Stimulated activated CD8-positive, alpha-beta memory T cell treated with anti-CD3 and anti-CD28 coated beads, Interleukin-12 subunit alpha, Interleukin-12 subunit beta, amount 100 ng/mL, for 24 hours (primary cell): ENCODE measurements around the gene PPP1R1C.
"Not testable (repeated sequence)": the region's sequence is repeated elsewhere in the genome, so short reads cannot be mapped to it uniquely, and the experiment has no call there.

Experiments
- DNase-seq: peaks from one replicate; pipeline ENCODE4 v3.0.0-alpha.2; 2020; ENCODE audit errors: extremely low read depth

Gene PPP1R1C

GRCh38 chr2:182015334-182016109 lies 29.9 kb downstream of the PPP1R1C start:
- DNase-seq: no peak

GRCh38 chr2:182018218-182018617 lies 32.6 kb downstream of the PPP1R1C start:
- DNase-seq: no peak

- DNase-seq: no peak
Measured at GRCh38 chr2:182019731-182020130, 34.1 kb downstream of the PPP1R1C start.

GRCh38 chr2:182020286-182021070 lies 34.8 kb downstream of the PPP1R1C start:
- no peak for DNase-seq

GRCh38 chr2:182023235-182023634 lies 37.6 kb downstream of the PPP1R1C start:
- no peak for DNase-seq

- not testable (repeated sequence) for DNase-seq
Measured at GRCh38 chr2:182030875-182031274, 45.2 kb downstream of the PPP1R1C start.

GRCh38 chr2:182031956-182032355 lies 46.3 kb downstream of the PPP1R1C start:
- DNase-seq: no peak

- no peak for DNase-seq
Measured at GRCh38 chr2:182033449-182033848, 47.8 kb downstream of the PPP1R1C start.

GRCh38 chr2:182038576-182038975 lies 52.9 kb downstream of the PPP1R1C start:
- no peak for DNase-seq

- no peak for DNase-seq
Measured at GRCh38 chr2:182043021-182043420, 57.4 kb downstream of the PPP1R1C start.

GRCh38 chr2:182043861-182044260 lies 58.2 kb downstream of the PPP1R1C start:
- no peak for DNase-seq

- DNase-seq: no peak
Measured at GRCh38 chr2:182047544-182047943, 61.9 kb downstream of the PPP1R1C start.

- DNase-seq: no peak
Measured at GRCh38 chr2:182048088-182048487, 62.4 kb downstream of the PPP1R1C start.

- DNase-seq: no peak
Measured at GRCh38 chr2:182048621-182049020, 63.0 kb downstream of the PPP1R1C start.

- no peak for DNase-seq
Measured at GRCh38 chr2:182049372-182050148, 63.9 kb downstream of the PPP1R1C start.

- DNase-seq: no peak
Measured at GRCh38 chr2:182050333-182051135, 64.9 kb downstream of the PPP1R1C start.

GRCh38 chr2:182055993-182056392 lies 70.3 kb downstream of the PPP1R1C start:
- DNase-seq: no peak

GRCh38 chr2:182057002-182057401 lies 71.3 kb downstream of the PPP1R1C start:
- no peak for DNase-seq

- no peak for DNase-seq
Measured at GRCh38 chr2:182058056-182058455, 72.4 kb downstream of the PPP1R1C start.

- no peak for DNase-seq
Measured at GRCh38 chr2:182061739-182062138, 76.1 kb downstream of the PPP1R1C start.

GRCh38 chr2:182062329-182062972 lies 76.8 kb downstream of the PPP1R1C start:
- no peak for DNase-seq
